Gastrocnemius medialis (tissue), 4 donors: Measurements from ENCODE around the gene NOTCH1. TPM values are rescaled to one million over a fixed set of nuclear protein-coding genes. Genes with fewer than 3 reads are reported as not detected.

Source experiments
- ATAC-seq, 2 donors: fragments of 150-250 bp; one replicate each; pipeline ENCODE4 v1.9.1; 2016
- DNase-seq, 2 donors: peaks; one replicate each; pipeline ENCODE4 v3.0.0-alpha.2; 2019
- H3K27ac ChIP-seq, 4 donors: fragments of 200-600 bp; sonication (generic); 1 replicate in 1 of 4; 2 replicates in 3 of 4; pipeline ENCODE4 v1.5.1; 2016 to 2018; ENCODE audit warnings: mild to moderate bottlenecking in 2 of 4, moderate library complexity in 1 of 4
- H3K27me3 ChIP-seq, 3 donors: fragments of 200-600 bp; sonication (generic) in 2 of 3; 1 replicate in 1 of 3; 2 replicates in 2 of 3; pipeline versions ENCODE4 v1.5.1 to v1.6.0; 2016 to 2019; ENCODE audit warnings: mild to moderate bottlenecking in 1 of 3, moderate library complexity in 1 of 3
- H3K36me3 ChIP-seq, 2 donors: fragments of 200-600 bp; sonication (generic) in 1 of 2; one replicate each; pipeline ENCODE4 v1.5.1; 2017 to 2018
- H3K4me1 ChIP-seq, 2 donors: fragments of 200-600 bp; sonication (generic) in 1 of 2; one replicate each; pipeline ENCODE4 v1.5.1; 2016 to 2017; ENCODE audit warnings: mild to moderate bottlenecking in 2 of 2
- H3K4me3 ChIP-seq, 4 donors: fragments of 200-600 bp; sonication (generic) in 3 of 4; 1 replicate in 1 of 4; 2 replicates in 3 of 4; pipeline ENCODE4 v1.5.1; 2016 to 2019; ENCODE audit warnings: mild to moderate bottlenecking in 2 of 4
- H3K9me3 ChIP-seq, 3 donors: fragments of 200-600 bp; sonication (generic) in 2 of 3; 1 replicate in 1 of 3; 2 replicates in 2 of 3; pipeline ENCODE4 v1.5.1; 2016 to 2019
- CTCF ChIP-seq, 5 experiments: fragments of 450-650 bp in 3 of 5; fragments of 200-600 bp in 2 of 5; sonication (generic) in 2 of 5; IDR thresholded peaks in 4 of 5; conservative IDR thresholded peaks in 1 of 5; 1 replicate in 4 of 5; 2 replicates in 1 of 5; pipeline ENCODE4 v1.5.1; 2016 to 2019; ENCODE audit warnings: antibody characterized with exemption in 5 of 5, mild to moderate bottlenecking in 3 of 5, moderate library complexity in 3 of 5
- POLR2A ChIP-seq, 2 donors: fragments of 450-650 bp; IDR thresholded peaks; one replicate each; pipeline ENCODE4 v1.6.1; 2017; ENCODE audit warnings: antibody characterized with exemption in 2 of 2, mild to moderate bottlenecking in 2 of 2, moderate library complexity in 2 of 2
- in situ Hi-C, 4 donors: fragments of 200-750 bp; cut with MboI; loops; one replicate each; pipeline versions ENCODE4 v1.15.0 to v1.8.0; 2017; ENCODE audit warnings: low sequenced_read_pairs in 4 of 4
- intact Hi-C: fragments of 100-400 bp; cut with DNase I; formaldehyde crosslinking; loops from one replicate; pipeline ENCODE4 v1.15.1; 2023; ENCODE audit warnings: low total_unique reads
- total RNA-seq, 4 donors: library from RNA; depleted of rRNA; stranded (reverse); fragments of >200 nt; gene quantifications; one replicate each; pipeline versions ENCODE4 v1.1.0 to v1.2.3, GENCODE V29; 2016

The NOTCH1 gene
- 10 to 100 TPM in 1 of 4 donors, 1 to 10 TPM in 3; 6.3 to 15.4 (median 8.2) TPM for total RNA-seq

GRCh38 chr9:136545965-136546696 lies at the start of gene NOTCH1:
TSS of gene NOTCH1 (minus strand) at chr9:136546048. CDS start at chr9:136545786, 262 bp downstream.
- Histone ChIP-seq H3K36me3 (no peaks in the 10 kb centered on the region), H3K9me3 (no peaks in the 10 kb centered on the region), H3K4me3 (peak within 1 kb of the TSS; percentile 67 to 88 (median 76)), H3K27ac (peak within 1 kb of the TSS; percentile 91 to 96 (median 94)), H3K4me1 (peaks cover 17 to 20% of the 10 kb centered on the region in 2 donors), H3K27me3 (no peaks in the 10 kb centered on the region)
- intact Hi-C loops (loop anchor here (1.0 to 2.0 kb wide), 4 partner anchors 20 to 183 kb away; partner anchors contain the start of genes DNLZ and SEC16A), in situ Hi-C loops (no loop called here)
- ATAC-seq, result peak; percentile 73 to 77
- DNase-seq, result peak; percentile 78 to 83
- TF ChIP-seq CTCF (IDR thresholded peaks at IDR 0.05 in 4 of 5, conservative IDR thresholded peaks at IDR 0.05 in 1 of 5) (peak in 1 of 5 experiments; percentile 10), POLR2A (IDR thresholded peaks at IDR 0.05) (peak; percentile 81 to 86)

- no peak overlapping the region for H3K4me3 ChIP-seq
- intact Hi-C loops (no loop called here), in situ Hi-C loops (no loop called here)
- DNase-seq (no peak), ATAC-seq (no peak)
- H3K27me3 ChIP-seq, result peaks cover 0 to 1% (median under 1%) of the 10 kb centered on the region in 3 donors
- H3K9me3 ChIP-seq, result no peaks in the 10 kb centered on the region
- no peak overlapping the region for H3K27ac ChIP-seq
- no peaks in the 10 kb centered on the region for H3K4me1 ChIP-seq
- H3K36me3 ChIP-seq, result no peaks in the 10 kb centered on the region
- TF ChIP-seq POLR2A (IDR thresholded peaks at IDR 0.05) (no peak), CTCF (IDR thresholded peaks at IDR 0.05 in 4 of 5, conservative IDR thresholded peaks at IDR 0.05 in 1 of 5) (no peak)
Measured at GRCh38 chr9:136594492-136594891, 48.6 kb upstream of the NOTCH1 start.

- Histone ChIP-seq H3K4me3 (no peak overlapping the region), H3K4me1 (no peaks in the 10 kb centered on the region), H3K27me3 (no peaks in the 10 kb centered on the region), H3K27ac (no peak overlapping the region), H3K36me3 (no peaks in the 10 kb centered on the region), H3K9me3 (no peaks in the 10 kb centered on the region)
- intact Hi-C loops, result no loop called here
- DNase-seq, result no peak
- TF ChIP-seq POLR2A (IDR thresholded peaks at IDR 0.05) (no peak), CTCF (IDR thresholded peaks at IDR 0.05 in 4 of 5, conservative IDR thresholded peaks at IDR 0.05 in 1 of 5) (no peak)
- no peak for ATAC-seq
- in situ Hi-C loops, result no loop called here
Measured at GRCh38 chr9:136593581-136593980, 47.7 kb upstream of the NOTCH1 start.

- in situ Hi-C loops (no loop called here), intact Hi-C loops (no loop called here)
- TF ChIP-seq POLR2A (IDR thresholded peaks at IDR 0.05) (no peak), CTCF (IDR thresholded peaks at IDR 0.05 in 4 of 5, conservative IDR thresholded peaks at IDR 0.05 in 1 of 5) (no peak)
- H3K4me3 ChIP-seq, result no peak overlapping the region
- no peak overlapping the region for H3K27ac ChIP-seq
- peaks cover 0 to 4% of the 10 kb centered on the region in 2 donors for H3K4me1 ChIP-seq
- no peak for ATAC-seq
- no peaks in the 10 kb centered on the region for H3K27me3 ChIP-seq
- H3K36me3 ChIP-seq, result no peaks in the 10 kb centered on the region
- DNase-seq, result no peak
- no peaks in the 10 kb centered on the region for H3K9me3 ChIP-seq
Measured at GRCh38 chr9:136592666-136593065, 46.8 kb upstream of the NOTCH1 start.
